Panc1 (cell line): ENCODE data around the gene INO80. TPM values are rescaled to one million over a fixed set of nuclear protein-coding genes. Genes with fewer than 3 reads are reported as not detected.

Experiments
- ATAC-seq: fragments of 200-7000 bp; cut with Tn5 transposase; 2 replicates; pipeline ENCODE4 v1.9.1; 2020; ENCODE audit warnings: mild to moderate bottlenecking, moderate library complexity
- BruUV-seq: library from RNA; stranded (reverse); fragments of 400-500 nt; replicated peaks from 2 replicates; lab custom pipeline; 2021; lab: Mats Ljungman, UMichigan
- CTCF ChIA-PET: fragments of 300-600 bp; sonication (Branson Sonifier 250); formaldehyde crosslinking; loops from one replicate; lab custom pipeline; 2022; ENCODE audit warnings: antibody characterized with exemption; lab: Charles Lee
- POLR2A ChIA-PET: fragments of 300-600 bp; sonication (Branson Sonifier 250); formaldehyde crosslinking; loops from one replicate; lab custom pipeline; 2022; ENCODE audit warnings: antibody characterized with exemption; lab: Charles Lee
- DNase-seq: peaks from one replicate; pipeline ENCODE4 v3.0.0-alpha.2; 2010; ENCODE audit warnings: low read depth, low spot score
- H3K27ac ChIP-seq: 2 replicates; pipeline ENCODE4 v1.5.1; 2011; ENCODE audit warnings: mild to moderate bottlenecking, low read length, inconsistent platforms
- H3K27me3 ChIP-seq: fragments of 200-500 bp; sonication (Bioruptor generic); 2 replicates; pipeline ENCODE4 v1.6.0; 2014; ENCODE audit warnings: low read length, inconsistent platforms; ENCODE audit not compliant: control insufficient read depth, insufficient read depth
- H3K36me3 ChIP-seq: fragments of 200-500 bp; sonication (Bioruptor generic); 2 replicates; pipeline ENCODE4 v1.5.1; 2014; ENCODE audit warnings: inconsistent platforms, mild to moderate bottlenecking, low read length, moderate library complexity; ENCODE audit not compliant: control insufficient read depth, insufficient read depth
- H3K4me1 ChIP-seq: 2 replicates; pipeline ENCODE4 v1.5.1; 2011; ENCODE audit warnings: inconsistent platforms, mild to moderate bottlenecking, low read length, moderate library complexity; ENCODE audit not compliant: control insufficient read depth, insufficient read depth
- H3K4me3 ChIP-seq, 2 experiments: 2 replicates each; pipeline ENCODE4 v1.5.1; 2011 to 2012; ENCODE audit warnings: low read depth in 2 of 2, low read length in 2 of 2, mild to moderate bottlenecking in 2 of 2, inconsistent platforms in 1 of 2, moderate library complexity in 1 of 2
- H3K9me3 ChIP-seq: fragments of 200-500 bp; sonication (Bioruptor generic); 2 replicates; pipeline ENCODE4 v1.5.1; 2014; ENCODE audit warnings: low read depth, mild to moderate bottlenecking, inconsistent platforms, low read length, moderate library complexity; ENCODE audit not compliant: control insufficient read depth, insufficient read depth
- POLR2AphosphoS5 ChIP-seq: IDR thresholded peaks from 2 replicates; pipeline ENCODE4 v1.6.1; 2012; ENCODE audit warnings: mild to moderate bottlenecking, low read depth, low read length, moderate library complexity
- SIN3A ChIP-seq: IDR thresholded peaks from 2 replicates; pipeline ENCODE4 v1.6.1; 2012; ENCODE audit warnings: low read depth, mild to moderate bottlenecking, low read length, moderate library complexity, borderline replicate concordance; ENCODE audit not compliant: insufficient read depth
- TCF7L2 ChIP-seq: IDR thresholded peaks from 2 replicates; pipeline ENCODE4 v1.6.1; 2011; ENCODE audit warnings: mild to moderate bottlenecking, low read depth, low read length, inconsistent platforms
- in situ Hi-C: cut with HindIII; loops from 2 replicates; pipeline ENCODE4 v1.10.0; 2016; ENCODE audit warnings: low sequenced_read_pairs, low pct_unique_long_range_greater_than_20kb
- intact Hi-C: fragments of 100-400 bp; cut with micrococcal nuclease; formaldehyde crosslinking; loops from one replicate; pipeline ENCODE4 v1.10.0; 2022; ENCODE audit not compliant: unreplicated experiment
- total RNA-seq: library from RNA; stranded (reverse); gene quantifications from one replicate; pipeline ENCODE4 v1.2.1, GENCODE V29; 2021; ENCODE audit not compliant: unreplicated experiment
- TF ChIP-seq, protein P1 (sequence below): fragments of 450-650 bp; IDR thresholded peaks from 2 replicates; pipeline ENCODE4 v1.5.1; 2017; ENCODE audit warnings: mild to moderate bottlenecking
- TF ChIP-seq, protein P2 (sequence below), 2 experiments: IDR thresholded peaks; 2 replicates each; pipeline ENCODE4 v1.6.1; 2011 to 2012; ENCODE audit warnings: low read depth in 2 of 2, control low read depth in 1 of 2, low read length in 1 of 2, mild to moderate bottlenecking in 1 of 2, moderate library complexity in 1 of 2; ENCODE audit not compliant: insufficient read depth in 1 of 2

The INO80 gene
- total RNA-seq, 1 experiment from 2014 or later: 26.2 TPM

- no peak for ATAC-seq
- ChIA-PET CTCF (no interaction called here), POLR2A (no interaction called here)
- peaks cover 19% of the 10 kb centered on the region for H3K4me1 ChIP-seq
- H3K27ac ChIP-seq: no peak overlapping the region
- no peak overlapping the region for H3K4me3 ChIP-seq
- DNase-seq: no peak
- no peak for TF ChIP-seq POLR2AphosphoS5
- TF ChIP-seq SIN3A: no peak
- TF ChIP-seq TCF7L2: no peak
- TF ChIP-seq, protein P1, sequence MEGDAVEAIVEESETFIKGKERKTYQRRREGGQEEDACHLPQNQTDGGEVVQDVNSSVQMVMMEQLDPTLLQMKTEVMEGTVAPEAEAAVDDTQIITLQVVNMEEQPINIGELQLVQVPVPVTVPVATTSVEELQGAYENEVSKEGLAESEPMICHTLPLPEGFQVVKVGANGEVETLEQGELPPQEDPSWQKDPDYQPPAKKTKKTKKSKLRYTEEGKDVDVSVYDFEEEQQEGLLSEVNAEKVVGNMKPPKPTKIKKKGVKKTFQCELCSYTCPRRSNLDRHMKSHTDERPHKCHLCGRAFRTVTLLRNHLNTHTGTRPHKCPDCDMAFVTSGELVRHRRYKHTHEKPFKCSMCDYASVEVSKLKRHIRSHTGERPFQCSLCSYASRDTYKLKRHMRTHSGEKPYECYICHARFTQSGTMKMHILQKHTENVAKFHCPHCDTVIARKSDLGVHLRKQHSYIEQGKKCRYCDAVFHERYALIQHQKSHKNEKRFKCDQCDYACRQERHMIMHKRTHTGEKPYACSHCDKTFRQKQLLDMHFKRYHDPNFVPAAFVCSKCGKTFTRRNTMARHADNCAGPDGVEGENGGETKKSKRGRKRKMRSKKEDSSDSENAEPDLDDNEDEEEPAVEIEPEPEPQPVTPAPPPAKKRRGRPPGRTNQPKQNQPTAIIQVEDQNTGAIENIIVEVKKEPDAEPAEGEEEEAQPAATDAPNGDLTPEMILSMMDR: no peak
- TF ChIP-seq, protein P2, sequence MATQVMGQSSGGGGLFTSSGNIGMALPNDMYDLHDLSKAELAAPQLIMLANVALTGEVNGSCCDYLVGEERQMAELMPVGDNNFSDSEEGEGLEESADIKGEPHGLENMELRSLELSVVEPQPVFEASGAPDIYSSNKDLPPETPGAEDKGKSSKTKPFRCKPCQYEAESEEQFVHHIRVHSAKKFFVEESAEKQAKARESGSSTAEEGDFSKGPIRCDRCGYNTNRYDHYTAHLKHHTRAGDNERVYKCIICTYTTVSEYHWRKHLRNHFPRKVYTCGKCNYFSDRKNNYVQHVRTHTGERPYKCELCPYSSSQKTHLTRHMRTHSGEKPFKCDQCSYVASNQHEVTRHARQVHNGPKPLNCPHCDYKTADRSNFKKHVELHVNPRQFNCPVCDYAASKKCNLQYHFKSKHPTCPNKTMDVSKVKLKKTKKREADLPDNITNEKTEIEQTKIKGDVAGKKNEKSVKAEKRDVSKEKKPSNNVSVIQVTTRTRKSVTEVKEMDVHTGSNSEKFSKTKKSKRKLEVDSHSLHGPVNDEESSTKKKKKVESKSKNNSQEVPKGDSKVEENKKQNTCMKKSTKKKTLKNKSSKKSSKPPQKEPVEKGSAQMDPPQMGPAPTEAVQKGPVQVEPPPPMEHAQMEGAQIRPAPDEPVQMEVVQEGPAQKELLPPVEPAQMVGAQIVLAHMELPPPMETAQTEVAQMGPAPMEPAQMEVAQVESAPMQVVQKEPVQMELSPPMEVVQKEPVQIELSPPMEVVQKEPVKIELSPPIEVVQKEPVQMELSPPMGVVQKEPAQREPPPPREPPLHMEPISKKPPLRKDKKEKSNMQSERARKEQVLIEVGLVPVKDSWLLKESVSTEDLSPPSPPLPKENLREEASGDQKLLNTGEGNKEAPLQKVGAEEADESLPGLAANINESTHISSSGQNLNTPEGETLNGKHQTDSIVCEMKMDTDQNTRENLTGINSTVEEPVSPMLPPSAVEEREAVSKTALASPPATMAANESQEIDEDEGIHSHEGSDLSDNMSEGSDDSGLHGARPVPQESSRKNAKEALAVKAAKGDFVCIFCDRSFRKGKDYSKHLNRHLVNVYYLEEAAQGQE (IDR thresholded peaks at IDR 0.05; ENCODE audit: insufficient read depth in 1 of 2, low read depth in 2 of 2, low read length in 1 of 2): no peak
- no TSS peak for BruUV-seq
- no peaks in the 10 kb centered on the region for H3K36me3 ChIP-seq
- H3K27me3 ChIP-seq: no peaks in the 10 kb centered on the region
- in situ Hi-C loops: no loop called here
- no peaks in the 10 kb centered on the region for H3K9me3 ChIP-seq
- intact Hi-C loops: loop anchor here (10.0 kb wide), 1 partner anchor 240 kb away; no protein-coding TSS in a partner anchor
These were observed 171.4 kb downstream of the INO80 start for GRCh38 chr15:40944510-40945296.

DNA sequence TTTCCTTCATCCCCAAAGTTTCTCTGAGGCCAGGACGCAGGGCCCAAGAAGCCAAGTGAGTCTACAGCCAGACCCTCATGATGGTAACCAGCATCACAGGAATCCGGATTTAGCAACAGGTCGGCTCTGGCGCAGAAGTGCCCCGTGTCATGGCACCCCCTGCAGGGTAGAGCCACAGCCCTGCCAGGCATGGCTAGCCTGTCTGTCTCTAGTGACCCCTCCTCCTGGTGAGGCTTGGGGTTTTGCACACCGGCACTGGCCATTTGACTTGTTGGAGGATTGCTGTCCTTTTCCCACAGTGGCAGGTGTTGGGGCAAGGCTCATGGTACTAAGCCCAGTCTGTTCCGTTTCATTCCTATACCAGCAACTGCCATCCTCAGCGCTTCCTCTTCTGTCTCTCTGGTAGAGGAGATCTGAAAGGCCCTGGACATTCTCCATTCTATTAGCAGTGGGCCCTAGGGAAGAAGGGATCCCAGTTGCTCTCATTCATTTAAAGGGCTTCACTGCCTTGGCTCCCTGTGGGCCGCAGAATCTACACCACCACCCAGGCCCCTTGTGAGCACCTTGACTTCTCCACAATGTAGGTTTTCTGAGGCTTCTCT, 172.2 kb downstream of the INO80 start:
- BruUV-seq: no TSS peak
- TF ChIP-seq, protein P1: no peak
- TF ChIP-seq SIN3A (no peak), TCF7L2 (no peak)
- TF ChIP-seq, protein P2 (IDR thresholded peaks at IDR 0.05; ENCODE audit: insufficient read depth in 1 of 2, low read depth in 2 of 2, low read length in 1 of 2): no peak
- intact Hi-C loops: loop anchor here (10.0 kb wide), 1 partner anchor 241 kb away; no protein-coding TSS in a partner anchor
- ChIA-PET POLR2A (no interaction called here), CTCF (interaction anchor here (1.5 kb wide), 1 partner anchor 41 kb away, joined by 3 read pairs; no protein-coding TSS in a partner anchor)
- H3K27me3 ChIP-seq: no peaks in the 10 kb centered on the region
- no peak overlapping the region for H3K4me3 ChIP-seq
- peaks cover 19% of the 10 kb centered on the region for H3K4me1 ChIP-seq
- DNase-seq (no peak), ATAC-seq (no peak)
- H3K27ac ChIP-seq: no peak overlapping the region
- no peaks in the 10 kb centered on the region for H3K36me3 ChIP-seq
- in situ Hi-C loops: no loop called here
- H3K9me3 ChIP-seq: no peaks in the 10 kb centered on the region
